AG09309 (cell line): ENCODE measurements around the gene CLDN22.

Experiments used
- DNase-seq: peaks from one replicate; pipeline ENCODE4 v3.0.0-alpha.2; 2010; ENCODE audit warnings: low read depth
- H3K4me3 ChIP-seq: 2 replicates; pipeline ENCODE4 v1.5.1; 2011; ENCODE audit warnings: mild to moderate bottlenecking, low read depth, low read length, moderate library complexity; ENCODE audit not compliant: control insufficient read depth
- CTCF ChIP-seq: IDR thresholded peaks from 2 replicates; pipeline ENCODE4 v1.5.1; 2011; ENCODE audit warnings: mild to moderate bottlenecking, low read depth, low read length, inconsistent platforms; ENCODE audit not compliant: insufficient read depth, control insufficient read depth; ENCODE audit errors: missing control alignments

CLDN22 gene

GRCh38 chr4:183299464-183299863 is 20.6 kb downstream of the CLDN22 start:
- no peak for DNase-seq
- H3K4me3 ChIP-seq = no peak overlapping the region
- TF ChIP-seq CTCF = no peak

- no peak for TF ChIP-seq CTCF
- no peak for DNase-seq
- H3K4me3 ChIP-seq = no peak overlapping the region
These were observed 22.4 kb downstream of the CLDN22 start for GRCh38 chr4:183297675-183298074.

- TF ChIP-seq CTCF = no peak
- no peak overlapping the region for H3K4me3 ChIP-seq
- no peak for DNase-seq
These were observed 24.4 kb downstream of the CLDN22 start for GRCh38 chr4:183295711-183296110.

- no peak overlapping the region for H3K4me3 ChIP-seq
- DNase-seq = no peak
- no peak for TF ChIP-seq CTCF
These were observed 29.0 kb downstream of the CLDN22 start for GRCh38 chr4:183291070-183291469.

- no peak for DNase-seq
- no peak overlapping the region for H3K4me3 ChIP-seq
- TF ChIP-seq CTCF = no peak
These were observed 30.4 kb downstream of the CLDN22 start for GRCh38 chr4:183289688-183290087.

GRCh38 chr4:183288955-183289354 is 31.1 kb downstream of the CLDN22 start:
- DNase-seq = no peak
- H3K4me3 ChIP-seq = no peak overlapping the region
- no peak for TF ChIP-seq CTCF

- DNase-seq = no peak
- no peak overlapping the region for H3K4me3 ChIP-seq
- TF ChIP-seq CTCF = no peak
These were observed 32.4 kb downstream of the CLDN22 start for GRCh38 chr4:183287677-183288076.
